A549 treated with Hydrocortisone at 1 μM for 4 hours (cell line): Measurements from ENCODE around the gene TRIM63. TPM values are rescaled to one million over a fixed set of nuclear protein-coding genes. Genes with fewer than 3 reads are reported as not detected.

ENCODE experiments used
- total RNA-seq: library from RNA; stranded (reverse); fragments of 200-300 nt; extraction: Qiagen RNA extraction; gene quantifications from 5 replicates; pipeline ENCODE4 v1.2.3, GENCODE V29; 2022

TRIM63 gene
- total RNA-seq: 1.3 to 2.0 TPM (median 1.8 TPM) in 5 replicates

DNA sequence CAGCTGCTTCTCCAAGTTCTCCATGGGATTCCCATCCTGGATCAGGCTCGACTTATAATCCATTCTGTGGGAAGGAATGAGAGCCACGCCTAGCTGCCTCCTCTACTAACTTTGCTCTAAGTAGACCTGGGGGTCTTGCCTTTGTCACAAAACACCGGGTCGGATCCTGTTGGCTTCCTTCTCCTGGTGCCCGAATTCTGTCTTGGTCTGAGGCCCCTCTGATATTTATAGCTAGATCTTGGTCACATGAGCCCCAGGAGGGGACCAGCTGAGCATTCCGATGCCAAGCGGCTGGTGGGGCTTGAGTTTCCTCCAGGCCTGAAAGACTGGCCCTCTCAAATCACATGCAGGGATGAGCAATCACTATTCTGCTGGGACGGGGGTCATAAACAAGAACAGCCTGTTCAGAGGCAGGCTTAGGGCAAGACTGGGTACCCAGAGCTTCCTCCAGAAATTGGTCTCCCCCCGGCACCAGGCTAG is at the start of gene TRIM63:
TSS of gene TRIM63 (minus strand) at position 199 of the 480 bp plus-strand sequence. CDS start at position 63, 136 bp downstream.

DNA sequence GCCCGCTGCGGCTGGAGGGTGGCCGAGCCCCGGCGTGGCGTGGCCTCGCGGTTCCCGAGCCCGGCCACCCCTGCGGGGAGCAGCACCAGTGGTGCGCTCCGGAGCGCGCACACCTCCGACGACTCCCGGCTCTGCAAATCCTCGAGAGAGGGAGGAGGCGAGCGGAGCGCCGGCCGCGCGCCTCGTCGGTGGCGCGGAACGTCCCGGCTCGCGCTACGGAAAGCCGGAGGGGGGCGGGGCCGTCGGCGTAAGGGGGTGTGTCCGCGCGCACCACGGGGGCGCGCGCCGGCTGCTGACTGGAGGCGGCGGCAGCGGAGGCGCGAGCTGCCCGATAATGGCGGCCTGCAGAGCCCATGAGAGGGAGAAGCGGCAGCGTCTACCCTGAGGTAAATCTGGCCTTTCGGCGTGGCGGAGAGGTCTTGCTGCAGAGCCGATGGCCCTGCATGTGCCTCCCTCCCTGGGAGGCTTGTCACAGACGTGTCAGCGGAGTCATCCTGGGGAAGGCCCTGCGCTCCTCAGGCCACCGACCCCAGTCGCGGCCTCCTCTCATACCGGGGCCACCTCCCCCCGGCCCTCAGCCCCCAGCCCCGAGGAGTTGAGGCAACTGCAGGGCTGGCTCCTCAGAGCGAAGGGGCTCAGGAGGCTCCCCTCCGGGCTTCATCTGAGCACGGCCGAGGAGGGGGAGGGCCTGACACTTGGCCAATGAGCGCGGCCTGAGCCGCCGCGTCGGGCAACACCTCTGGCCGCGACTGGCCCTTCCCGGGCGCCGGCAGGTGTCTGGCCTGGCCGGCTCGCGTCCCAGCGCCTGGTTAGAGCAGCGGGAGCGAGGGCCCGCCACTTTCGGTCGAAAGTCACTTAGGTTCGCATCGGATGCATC is 44.3 kb upstream of the TRIM63 start, which contains the start of gene PDIK1L:
TSS of gene PDIK1L (plus strand) at position 295 of the 877 bp plus-strand sequence. CDS start 2,485 bp downstream, outside the sequence.

DNA sequence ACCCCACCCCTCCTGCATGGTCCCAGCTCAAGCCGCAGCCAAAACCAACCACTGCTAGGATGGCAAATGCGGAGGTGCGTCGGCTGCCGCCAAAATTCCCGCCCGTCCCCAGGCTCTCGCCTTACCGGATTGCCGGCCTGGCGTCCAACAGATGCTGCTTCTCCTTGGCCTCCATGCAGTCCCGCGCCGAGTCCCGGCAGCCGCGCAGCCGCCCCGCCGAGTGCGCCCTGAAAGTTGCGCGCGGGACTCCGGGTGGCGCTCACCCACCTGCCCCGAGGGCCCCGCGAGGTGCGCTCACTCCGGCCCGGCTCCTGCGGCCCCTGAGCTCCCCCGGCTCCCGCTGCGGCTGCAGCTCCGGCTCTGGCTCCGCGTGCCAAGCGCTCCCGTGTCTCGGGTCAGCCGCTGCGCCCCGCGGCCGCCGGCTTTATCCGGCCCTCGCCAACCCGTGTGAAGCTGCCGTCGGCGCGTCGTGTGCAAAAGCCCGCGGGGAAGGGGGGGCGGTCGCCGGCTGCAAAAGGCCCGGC is 21.6 kb downstream of the TRIM63 start, which contains the start of gene SLC30A2:
TSS of gene SLC30A2 (minus strand) at position 397 of the 524 bp plus-strand sequence. CDS start at position 175, 222 bp downstream.

DNA sequence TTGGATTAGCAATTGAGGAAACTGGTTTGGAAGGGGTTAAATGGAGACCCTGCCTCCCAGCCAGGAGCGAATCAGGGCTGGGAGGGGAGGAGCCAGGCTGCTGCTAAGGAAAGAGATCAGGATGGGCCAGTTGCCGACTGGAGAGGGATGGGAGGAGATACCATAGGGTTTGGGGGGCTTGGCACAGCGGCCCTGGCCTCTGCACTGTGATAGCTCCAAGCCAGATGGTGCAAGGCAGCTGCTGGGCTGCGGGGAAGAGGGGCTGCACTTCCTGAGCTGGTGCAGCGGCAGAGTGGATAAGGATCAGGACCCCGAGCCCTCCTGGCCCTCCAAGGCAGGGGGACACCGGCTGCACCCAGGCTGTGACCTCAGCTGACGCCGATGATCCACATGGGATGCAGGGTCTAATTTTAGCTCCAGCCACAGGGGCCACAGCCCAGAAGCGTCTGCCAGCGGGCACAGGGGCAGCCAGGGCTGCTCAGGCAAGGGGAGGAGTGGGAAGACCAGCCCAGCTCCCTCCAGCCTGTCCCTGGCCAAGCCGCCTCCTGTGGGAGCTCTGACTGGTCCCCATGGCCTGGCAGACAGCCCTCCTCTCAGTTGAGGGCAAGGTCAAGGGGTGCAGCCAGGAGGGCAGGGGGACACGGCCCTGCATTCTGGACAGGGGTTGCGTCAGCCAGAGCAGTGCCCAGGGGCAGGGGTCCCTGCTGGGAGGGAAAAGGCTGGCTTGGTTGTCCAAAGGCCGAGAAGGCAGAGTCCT is 45.6 kb downstream of the TRIM63 start, which contains the start of gene EXTL1:
TSS of gene EXTL1 (plus strand) at position 129 of the 757 bp plus-strand sequence. CDS start 872 bp downstream, outside the sequence.

Other genes with a start within 250 kb of the TRIM63 start
- gene MTFR1L, start 247.7 kb downstream of the TRIM63 start, total RNA-seq: 23.9 to 31.9 TPM (median 26.7 TPM) in 5 replicates
- gene AUNIP, start 208.2 kb downstream of the TRIM63 start, total RNA-seq: 7.8 to 9.8 TPM (median 8.5 TPM) in 5 replicates
- gene PAQR7, start 191.9 kb downstream of the TRIM63 start, total RNA-seq: 6.8 to 8.3 TPM (median 7.3 TPM) in 5 replicates
- gene STMN1, start 161.2 kb downstream of the TRIM63 start, total RNA-seq: 189 to 236 TPM (median 222 TPM) in 5 replicates
- gene PAFAH2, start 69.6 kb downstream of the TRIM63 start, total RNA-seq: 7.0 to 10.3 TPM (median 8.2 TPM) in 5 replicates
- 0.02 TPM in 1 of 5 replicates, not detected in the others for gene EXTL1, start 45.9 kb downstream of the TRIM63 start, total RNA-seq
- 0.24 to 0.58 TPM (median 0.42 TPM) in 5 replicates for gene SLC30A2, start 21.5 kb downstream of the TRIM63 start, total RNA-seq
- gene PDIK1L, start 44.2 kb upstream of the TRIM63 start, total RNA-seq: 1.7 to 2.8 TPM (median 1.9 TPM) in 5 replicates
- 0.06 TPM in 4 of 5 replicates, not detected in the other for gene FAM110D, start 91.4 kb upstream of the TRIM63 start, total RNA-seq
- gene C1orf232, start 101.3 kb upstream of the TRIM63 start, total RNA-seq: not detected in 5 replicates
- 46.2 to 70.1 TPM (median 67.4 TPM) in 5 replicates for gene ZNF593, start 102.3 kb upstream of the TRIM63 start, total RNA-seq
- 0.25 to 0.49 TPM (median 0.26 TPM) in 4 of 5 replicates, not detected in the other for gene ZNF593OS, start 104.2 kb upstream of the TRIM63 start, total RNA-seq
- gene CNKSR1, start 109.9 kb upstream of the TRIM63 start, total RNA-seq: 0.15 to 0.51 TPM (median 0.30 TPM) in 5 replicates
- not detected in 5 replicates for gene CATSPER4, start 123.0 kb upstream of the TRIM63 start, total RNA-seq
- gene CEP85, start 166.6 kb upstream of the TRIM63 start, total RNA-seq: 11.1 to 13.8 TPM (median 12.3 TPM) in 5 replicates
- 95.1 to 153 TPM (median 142 TPM) in 5 replicates for gene SH3BGRL3, start 212.5 kb upstream of the TRIM63 start, total RNA-seq
- gene UBXN11, start 239.0 kb upstream of the TRIM63 start, total RNA-seq: 12.9 to 15.4 TPM (median 13.7 TPM) in 5 replicates